HepG2 (cell line): Measurements from ENCODE around the gene SS18L1.

Source experiments
- MXD4 ChIP-seq: IDR thresholded peaks from 2 replicates; pipeline ENCODE4 v1.6.1; 2016; ENCODE audit warnings: mild to moderate bottlenecking, missing biosample characterization, missing genetic modification reagents
- SMARCE1 ChIP-seq: fragments of 450-650 bp; IDR thresholded peaks from 2 replicates; pipeline ENCODE4 v1.6.1; 2017; ENCODE audit warnings: borderline replicate concordance
- SMC3 ChIP-seq: IDR thresholded peaks from 2 replicates; pipeline ENCODE4 v1.6.1; 2011; ENCODE audit warnings: low read length, improper control_type of control experiment
- SRF ChIP-seq: IDR thresholded peaks from 2 replicates; pipeline ENCODE4 v1.6.1; 2011; ENCODE audit warnings: mild to moderate bottlenecking, low read depth, low read length, moderate library complexity
- TF ChIP-seq, protein P1 (sequence below): sonication (generic); formaldehyde crosslinking; IDR thresholded peaks from 2 replicates; pipeline ENCODE4 v1.5.0; 2020; ENCODE audit warnings: mild to moderate bottlenecking, missing genetic modification reagents, moderate library complexity
- TF ChIP-seq, protein P2 (sequence below): sonication (generic); formaldehyde crosslinking; IDR thresholded peaks from 2 replicates; pipeline ENCODE4 v1.4.0; 2020; ENCODE audit warnings: missing genetic modification reagents
- TF ChIP-seq, protein P3 (sequence below): sonication (generic); formaldehyde crosslinking; IDR thresholded peaks from 2 replicates; pipeline ENCODE4 v1.4.0; 2020; ENCODE audit warnings: missing genetic modification reagents, mild to moderate bottlenecking, borderline replicate concordance

DNA sequence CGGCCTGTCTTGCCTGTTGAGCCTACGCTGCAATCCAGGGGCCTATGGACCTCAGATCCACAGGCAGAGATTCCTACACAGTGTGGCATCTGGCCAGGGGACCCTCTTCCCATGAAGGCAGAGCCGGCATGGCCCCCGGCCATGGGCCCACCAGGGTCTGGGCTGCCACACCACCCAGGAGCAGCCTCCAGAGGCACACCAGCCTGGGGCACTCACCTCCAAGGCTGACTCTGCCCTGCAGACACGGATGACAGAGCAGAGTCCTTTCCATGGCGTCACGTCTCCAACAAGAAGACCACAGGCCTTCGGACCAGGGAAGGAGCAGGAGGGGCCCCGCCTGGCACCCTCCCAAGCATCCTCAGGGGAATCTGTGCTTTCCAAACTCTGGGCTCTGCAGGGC is 80.0 kb downstream of the SS18L1 start:
- TF ChIP-seq SMC3 = no peak
- TF ChIP-seq SMARCE1 = no peak
- TF ChIP-seq, protein P1, sequence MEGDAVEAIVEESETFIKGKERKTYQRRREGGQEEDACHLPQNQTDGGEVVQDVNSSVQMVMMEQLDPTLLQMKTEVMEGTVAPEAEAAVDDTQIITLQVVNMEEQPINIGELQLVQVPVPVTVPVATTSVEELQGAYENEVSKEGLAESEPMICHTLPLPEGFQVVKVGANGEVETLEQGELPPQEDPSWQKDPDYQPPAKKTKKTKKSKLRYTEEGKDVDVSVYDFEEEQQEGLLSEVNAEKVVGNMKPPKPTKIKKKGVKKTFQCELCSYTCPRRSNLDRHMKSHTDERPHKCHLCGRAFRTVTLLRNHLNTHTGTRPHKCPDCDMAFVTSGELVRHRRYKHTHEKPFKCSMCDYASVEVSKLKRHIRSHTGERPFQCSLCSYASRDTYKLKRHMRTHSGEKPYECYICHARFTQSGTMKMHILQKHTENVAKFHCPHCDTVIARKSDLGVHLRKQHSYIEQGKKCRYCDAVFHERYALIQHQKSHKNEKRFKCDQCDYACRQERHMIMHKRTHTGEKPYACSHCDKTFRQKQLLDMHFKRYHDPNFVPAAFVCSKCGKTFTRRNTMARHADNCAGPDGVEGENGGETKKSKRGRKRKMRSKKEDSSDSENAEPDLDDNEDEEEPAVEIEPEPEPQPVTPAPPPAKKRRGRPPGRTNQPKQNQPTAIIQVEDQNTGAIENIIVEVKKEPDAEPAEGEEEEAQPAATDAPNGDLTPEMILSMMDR (CRISPR knock-in tag) = no peak
- TF ChIP-seq SRF = no peak
- TF ChIP-seq MXD4 (CRISPR knock-in tag) = no peak
- TF ChIP-seq, protein P2, sequence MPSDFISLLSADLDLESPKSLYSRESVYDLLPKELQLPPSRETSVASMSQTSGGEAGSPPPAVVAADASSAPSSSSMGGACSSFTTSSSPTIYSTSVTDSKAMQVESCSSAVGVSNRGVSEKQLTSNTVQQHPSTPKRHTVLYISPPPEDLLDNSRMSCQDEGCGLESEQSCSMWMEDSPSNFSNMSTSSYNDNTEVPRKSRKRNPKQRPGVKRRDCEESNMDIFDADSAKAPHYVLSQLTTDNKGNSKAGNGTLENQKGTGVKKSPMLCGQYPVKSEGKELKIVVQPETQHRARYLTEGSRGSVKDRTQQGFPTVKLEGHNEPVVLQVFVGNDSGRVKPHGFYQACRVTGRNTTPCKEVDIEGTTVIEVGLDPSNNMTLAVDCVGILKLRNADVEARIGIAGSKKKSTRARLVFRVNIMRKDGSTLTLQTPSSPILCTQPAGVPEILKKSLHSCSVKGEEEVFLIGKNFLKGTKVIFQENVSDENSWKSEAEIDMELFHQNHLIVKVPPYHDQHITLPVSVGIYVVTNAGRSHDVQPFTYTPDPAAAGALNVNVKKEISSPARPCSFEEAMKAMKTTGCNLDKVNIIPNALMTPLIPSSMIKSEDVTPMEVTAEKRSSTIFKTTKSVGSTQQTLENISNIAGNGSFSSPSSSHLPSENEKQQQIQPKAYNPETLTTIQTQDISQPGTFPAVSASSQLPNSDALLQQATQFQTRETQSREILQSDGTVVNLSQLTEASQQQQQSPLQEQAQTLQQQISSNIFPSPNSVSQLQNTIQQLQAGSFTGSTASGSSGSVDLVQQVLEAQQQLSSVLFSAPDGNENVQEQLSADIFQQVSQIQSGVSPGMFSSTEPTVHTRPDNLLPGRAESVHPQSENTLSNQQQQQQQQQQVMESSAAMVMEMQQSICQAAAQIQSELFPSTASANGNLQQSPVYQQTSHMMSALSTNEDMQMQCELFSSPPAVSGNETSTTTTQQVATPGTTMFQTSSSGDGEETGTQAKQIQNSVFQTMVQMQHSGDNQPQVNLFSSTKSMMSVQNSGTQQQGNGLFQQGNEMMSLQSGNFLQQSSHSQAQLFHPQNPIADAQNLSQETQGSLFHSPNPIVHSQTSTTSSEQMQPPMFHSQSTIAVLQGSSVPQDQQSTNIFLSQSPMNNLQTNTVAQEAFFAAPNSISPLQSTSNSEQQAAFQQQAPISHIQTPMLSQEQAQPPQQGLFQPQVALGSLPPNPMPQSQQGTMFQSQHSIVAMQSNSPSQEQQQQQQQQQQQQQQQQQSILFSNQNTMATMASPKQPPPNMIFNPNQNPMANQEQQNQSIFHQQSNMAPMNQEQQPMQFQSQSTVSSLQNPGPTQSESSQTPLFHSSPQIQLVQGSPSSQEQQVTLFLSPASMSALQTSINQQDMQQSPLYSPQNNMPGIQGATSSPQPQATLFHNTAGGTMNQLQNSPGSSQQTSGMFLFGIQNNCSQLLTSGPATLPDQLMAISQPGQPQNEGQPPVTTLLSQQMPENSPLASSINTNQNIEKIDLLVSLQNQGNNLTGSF (CRISPR knock-in tag) = no peak
- TF ChIP-seq, protein P3, sequence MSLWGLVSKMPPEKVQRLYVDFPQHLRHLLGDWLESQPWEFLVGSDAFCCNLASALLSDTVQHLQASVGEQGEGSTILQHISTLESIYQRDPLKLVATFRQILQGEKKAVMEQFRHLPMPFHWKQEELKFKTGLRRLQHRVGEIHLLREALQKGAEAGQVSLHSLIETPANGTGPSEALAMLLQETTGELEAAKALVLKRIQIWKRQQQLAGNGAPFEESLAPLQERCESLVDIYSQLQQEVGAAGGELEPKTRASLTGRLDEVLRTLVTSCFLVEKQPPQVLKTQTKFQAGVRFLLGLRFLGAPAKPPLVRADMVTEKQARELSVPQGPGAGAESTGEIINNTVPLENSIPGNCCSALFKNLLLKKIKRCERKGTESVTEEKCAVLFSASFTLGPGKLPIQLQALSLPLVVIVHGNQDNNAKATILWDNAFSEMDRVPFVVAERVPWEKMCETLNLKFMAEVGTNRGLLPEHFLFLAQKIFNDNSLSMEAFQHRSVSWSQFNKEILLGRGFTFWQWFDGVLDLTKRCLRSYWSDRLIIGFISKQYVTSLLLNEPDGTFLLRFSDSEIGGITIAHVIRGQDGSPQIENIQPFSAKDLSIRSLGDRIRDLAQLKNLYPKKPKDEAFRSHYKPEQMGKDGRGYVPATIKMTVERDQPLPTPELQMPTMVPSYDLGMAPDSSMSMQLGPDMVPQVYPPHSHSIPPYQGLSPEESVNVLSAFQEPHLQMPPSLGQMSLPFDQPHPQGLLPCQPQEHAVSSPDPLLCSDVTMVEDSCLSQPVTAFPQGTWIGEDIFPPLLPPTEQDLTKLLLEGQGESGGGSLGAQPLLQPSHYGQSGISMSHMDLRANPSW (CRISPR knock-in tag) = no peak
